DND-41 (cell line): ENCODE measurements around the gene SLC35E2B.

Experiments
- CTCF ChIP-seq: IDR thresholded peaks from 2 replicates; pipeline ENCODE4 v1.5.1; 2012; ENCODE audit warnings: borderline replicate concordance, low read length, moderate library complexity, mild to moderate bottlenecking; ENCODE audit not compliant: poor library complexity, severe bottlenecking; ENCODE audit errors: extremely low read depth
- EZH2 ChIP-seq: IDR thresholded peaks from 3 replicates; pipeline ENCODE4 v1.6.1; 2012; ENCODE audit warnings: borderline replicate concordance, low read depth, mild to moderate bottlenecking, moderate library complexity, low read length, inconsistent platforms; ENCODE audit not compliant: severe bottlenecking

- no peak for TF ChIP-seq EZH2
- TF ChIP-seq CTCF, result peak; percentile 28
These were observed 62.2 kb downstream of the SLC35E2B start for GRCh38 chr1:1630191-1630964.
